Coronary artery (tissue), 2 donors: Measurements from ENCODE around the gene SLC26A11.

ENCODE experiments used
- DNase-seq: peaks from one replicate; pipeline ENCODE4 v3.0.0-alpha.2; 2017; ENCODE audit warnings: low spot score
- H3K27ac ChIP-seq, 2 donors: fragments of 200-600 bp; sonication (generic); one replicate each; pipeline ENCODE4 v1.5.1; 2016 to 2019
- H3K4me3 ChIP-seq: fragments of 200-600 bp; sonication (generic); 2 replicates; pipeline ENCODE4 v1.5.1; 2016; ENCODE audit warnings: mild to moderate bottlenecking, moderate library complexity
- CTCF ChIP-seq: fragments of 200-600 bp; sonication (generic); IDR thresholded peaks from one replicate; pipeline ENCODE4 v1.5.1; 2019; ENCODE audit warnings: antibody characterized with exemption

SLC26A11 gene

GRCh38 chr17:80187515-80187941, 32.7 kb upstream of the SLC26A11 start:
- no peak for DNase-seq
- H3K27ac ChIP-seq = no peak overlapping the region
- H3K4me3 ChIP-seq = peak overlapping the region; percentile 54
- no peak for TF ChIP-seq CTCF

- DNase-seq = no peak
- H3K4me3 ChIP-seq = no peak overlapping the region
- no peak for TF ChIP-seq CTCF
- no peak overlapping the region for H3K27ac ChIP-seq
These were observed 30.6 kb upstream of the SLC26A11 start for GRCh38 chr17:80189611-80190010.

GRCh38 chr17:80190716-80191115, 29.5 kb upstream of the SLC26A11 start:
- no peak for TF ChIP-seq CTCF
- Histone ChIP-seq H3K27ac (no peak overlapping the region), H3K4me3 (no peak overlapping the region)
- no peak for DNase-seq

GRCh38 chr17:80191192-80191591, 29.0 kb upstream of the SLC26A11 start:
- DNase-seq = no peak
- no peak overlapping the region for H3K27ac ChIP-seq
- no peak overlapping the region for H3K4me3 ChIP-seq
- no peak for TF ChIP-seq CTCF

- no peak for TF ChIP-seq CTCF
- Histone ChIP-seq H3K27ac (no peak overlapping the region), H3K4me3 (peak overlapping the region; percentile 17)
- no peak for DNase-seq
These were observed 28.2 kb upstream of the SLC26A11 start for GRCh38 chr17:80191865-80192661.

GRCh38 chr17:80195141-80195540, 25.1 kb upstream of the SLC26A11 start:
- no peak for DNase-seq
- H3K4me3 ChIP-seq = no peak overlapping the region
- H3K27ac ChIP-seq = no peak overlapping the region
- TF ChIP-seq CTCF = no peak
